Fibroblast of mammary gland (primary cell): Measurements from ENCODE around the gene SHMT2.
"Not testable (repeated sequence)": the region's sequence is repeated elsewhere in the genome, so short reads cannot be mapped to it uniquely, and the experiment has no call there.

Experiments used
- DNase-seq: peaks from one replicate; pipeline ENCODE4 v3.0.0-alpha.2; 2010; ENCODE audit warnings: low read depth
- H3K4me3 ChIP-seq: 2 replicates; pipeline ENCODE4 v1.5.1; 2011; ENCODE audit warnings: low read depth, mild to moderate bottlenecking, low read length, moderate library complexity; ENCODE audit not compliant: control insufficient read depth
- TF ChIP-seq, protein P1 (sequence below): conservative IDR thresholded peaks from 2 replicates; pipeline ENCODE4 v1.5.1; 2011; ENCODE audit warnings: low read depth, low read length, inconsistent platforms; ENCODE audit not compliant: control insufficient read depth, insufficient read depth

Gene SHMT2

DNA sequence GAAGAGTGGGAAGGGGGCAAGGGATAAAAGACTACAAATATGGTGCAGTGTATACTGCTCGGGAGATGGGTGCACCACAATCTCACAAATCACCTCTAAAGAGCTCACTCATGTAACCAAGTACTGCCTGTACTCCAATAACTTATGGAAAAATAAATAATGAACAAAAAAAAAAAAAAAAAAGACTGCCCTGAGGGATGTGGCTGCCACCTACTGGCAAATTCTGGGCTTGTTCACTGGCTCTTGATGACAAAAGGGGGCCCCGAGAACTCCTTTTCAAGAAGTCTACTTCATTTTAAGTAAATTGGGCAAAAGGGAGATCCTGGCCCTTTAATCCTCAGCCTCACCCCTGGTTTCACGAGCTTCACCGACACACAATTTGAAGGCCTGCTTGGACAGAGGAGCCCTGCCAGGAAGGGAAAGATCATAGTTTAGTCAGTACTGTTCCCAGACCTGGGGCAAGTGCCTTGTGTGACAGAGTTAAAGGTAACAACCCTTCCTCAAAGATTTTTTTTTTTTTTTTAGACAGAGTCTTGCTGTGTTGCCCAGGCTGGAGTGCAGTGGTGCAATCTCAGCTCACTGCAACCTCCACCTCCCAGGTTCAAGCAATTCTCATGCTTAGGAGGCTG, 47.5 kb downstream of the SHMT2 start:
- TF ChIP-seq, protein P1, sequence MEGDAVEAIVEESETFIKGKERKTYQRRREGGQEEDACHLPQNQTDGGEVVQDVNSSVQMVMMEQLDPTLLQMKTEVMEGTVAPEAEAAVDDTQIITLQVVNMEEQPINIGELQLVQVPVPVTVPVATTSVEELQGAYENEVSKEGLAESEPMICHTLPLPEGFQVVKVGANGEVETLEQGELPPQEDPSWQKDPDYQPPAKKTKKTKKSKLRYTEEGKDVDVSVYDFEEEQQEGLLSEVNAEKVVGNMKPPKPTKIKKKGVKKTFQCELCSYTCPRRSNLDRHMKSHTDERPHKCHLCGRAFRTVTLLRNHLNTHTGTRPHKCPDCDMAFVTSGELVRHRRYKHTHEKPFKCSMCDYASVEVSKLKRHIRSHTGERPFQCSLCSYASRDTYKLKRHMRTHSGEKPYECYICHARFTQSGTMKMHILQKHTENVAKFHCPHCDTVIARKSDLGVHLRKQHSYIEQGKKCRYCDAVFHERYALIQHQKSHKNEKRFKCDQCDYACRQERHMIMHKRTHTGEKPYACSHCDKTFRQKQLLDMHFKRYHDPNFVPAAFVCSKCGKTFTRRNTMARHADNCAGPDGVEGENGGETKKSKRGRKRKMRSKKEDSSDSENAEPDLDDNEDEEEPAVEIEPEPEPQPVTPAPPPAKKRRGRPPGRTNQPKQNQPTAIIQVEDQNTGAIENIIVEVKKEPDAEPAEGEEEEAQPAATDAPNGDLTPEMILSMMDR, result peak; percentile 62
- H3K4me3 ChIP-seq, result no peak overlapping the region
- peak; percentile 52 for DNase-seq

DNA sequence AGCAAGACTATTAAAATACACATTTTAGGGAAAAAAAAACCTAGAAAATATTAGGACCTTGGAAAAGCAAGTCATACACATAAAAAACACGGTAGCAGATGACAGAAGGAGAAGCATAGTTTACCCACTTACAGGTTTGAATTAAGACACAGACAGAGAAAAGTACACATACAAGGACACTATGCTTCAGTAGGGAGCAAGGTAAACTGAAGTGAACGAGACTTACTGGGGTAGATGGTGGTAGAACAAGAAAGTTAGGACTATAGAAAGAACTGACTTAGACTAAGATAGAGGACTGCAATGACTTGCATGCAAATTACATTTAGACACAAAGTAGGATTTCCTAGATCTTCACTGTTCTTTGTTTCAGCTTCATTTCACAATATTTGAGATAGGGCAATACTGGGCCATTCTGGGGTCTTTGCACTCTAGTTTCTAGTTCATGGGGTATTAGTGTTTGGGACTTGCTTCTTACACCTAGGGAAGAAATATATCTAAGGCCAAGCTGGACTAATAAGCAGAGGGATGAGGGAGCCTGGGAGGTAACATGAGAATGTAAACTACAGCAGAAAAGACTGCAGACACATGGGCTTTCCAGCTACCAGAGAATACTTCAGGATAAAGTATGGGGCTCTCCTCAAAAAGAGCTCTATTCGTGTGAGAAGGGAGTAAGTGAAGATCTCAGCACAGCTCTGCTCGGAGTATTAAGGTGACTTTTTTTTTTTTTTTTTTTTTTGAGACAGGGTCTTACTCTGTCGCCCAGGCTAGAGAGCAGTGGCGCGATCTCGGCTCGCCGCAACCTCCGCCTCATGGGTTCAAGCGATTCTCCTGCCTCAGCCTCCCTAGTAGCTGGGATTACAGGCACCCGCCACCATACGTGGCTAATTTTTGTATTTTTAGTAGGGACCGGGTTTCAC, 49.2 kb downstream of the SHMT2 start:
- no peak for DNase-seq
- TF ChIP-seq, protein P1, result no peak

DNA sequence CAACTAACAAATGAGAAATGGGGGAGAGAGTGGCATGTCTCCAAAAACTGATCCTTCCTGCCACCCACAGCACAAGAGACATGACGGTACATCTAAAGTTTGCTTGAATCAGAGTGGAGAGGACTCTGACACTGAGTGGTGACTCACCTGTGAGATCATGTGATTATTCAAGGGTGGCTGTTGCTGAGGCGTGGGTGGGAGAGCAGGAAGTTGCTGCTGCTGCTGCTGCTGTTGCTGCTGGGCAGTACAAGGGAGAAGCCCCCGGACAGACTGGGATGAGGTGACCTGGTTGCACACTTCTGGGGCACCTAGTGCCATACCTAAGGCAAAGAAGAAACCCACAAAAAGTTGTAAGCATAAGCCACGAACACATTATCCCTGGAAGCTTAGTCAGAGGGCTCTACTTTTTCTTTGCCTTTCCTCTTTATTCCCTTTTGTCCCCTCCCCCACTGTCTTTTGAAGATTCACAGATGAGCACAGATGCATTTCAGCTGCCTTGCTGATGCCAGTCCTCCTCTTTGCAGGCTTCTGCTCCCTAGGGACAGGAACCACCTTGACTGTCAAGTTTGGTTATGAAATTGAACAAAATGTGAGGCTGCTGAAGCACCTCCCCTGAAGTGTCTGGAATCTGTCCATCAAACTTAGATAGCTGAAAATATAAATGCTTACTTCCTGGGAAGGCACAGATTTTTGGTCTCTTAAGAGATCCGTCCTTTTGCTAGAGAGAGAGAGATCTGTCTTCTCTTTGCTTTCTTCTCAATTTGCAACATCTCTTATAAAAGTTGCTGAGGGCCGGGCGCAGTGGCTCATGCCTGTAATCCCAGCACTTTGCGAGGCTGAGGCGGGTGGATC, 50.9 kb downstream of the SHMT2 start:
- DNase-seq, result peak; percentile 99
- H3K4me3 ChIP-seq, result peak overlapping the region; percentile 23
- TF ChIP-seq, protein P1, result no peak

More for the DNA sequence above, 49.2 kb downstream of the SHMT2 start:
- no peak overlapping the region for H3K4me3 ChIP-seq

DNA sequence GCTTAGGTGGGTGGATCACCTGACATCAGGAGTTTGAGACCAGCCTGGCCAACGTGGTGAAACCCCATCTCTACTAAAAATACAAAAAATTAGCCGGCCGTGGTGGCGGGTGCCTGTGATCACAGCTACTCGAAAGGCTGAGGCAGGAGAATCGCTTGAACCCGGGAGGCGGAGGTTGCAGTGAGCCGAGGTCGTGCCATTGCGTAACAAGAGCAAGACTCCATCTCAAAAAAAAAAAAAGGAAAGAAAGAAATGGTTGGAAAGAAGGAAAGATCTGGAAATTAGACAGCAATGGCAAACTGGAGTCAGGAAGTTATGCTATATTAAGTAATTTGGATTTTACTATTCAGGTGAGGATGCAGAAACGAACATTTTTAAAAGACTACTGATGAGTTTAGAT, 52.6 kb downstream of the SHMT2 start:
- DNase-seq, H3K4me3 ChIP-seq: not testable (repeated sequence)
